PFSK-1 (cell line): ENCODE results near the gene SREBF1.

ENCODE experiments used
- FOXP2 ChIP-seq: optimal IDR thresholded peaks from 2 replicates; pipeline ENCODE3; 2011; ENCODE audit warnings: borderline replicate concordance, control low read depth, inconsistent platforms; ENCODE audit not compliant: insufficient read depth; ENCODE audit errors: extremely low read length, extremely low read depth
- POLR2AphosphoS5 ChIP-seq: IDR thresholded peaks from 2 replicates; pipeline ENCODE4 v1.6.1; 2012; ENCODE audit warnings: low read depth, mild to moderate bottlenecking, control low read depth, low read length, moderate library complexity
- REST ChIP-seq, 2 experiments: IDR thresholded peaks; 2 replicates each; pipeline versions ENCODE4 v1.6.1 to v1.8.0; 2011 to 2012; ENCODE audit warnings: low read depth in 2 of 2, low read length in 2 of 2, control low read depth in 1 of 2, inconsistent platforms in 1 of 2, mild to moderate bottlenecking in 1 of 2, moderate library complexity in 1 of 2; ENCODE audit not compliant: insufficient read depth in 1 of 2
- SIN3A ChIP-seq: IDR thresholded peaks from 2 replicates; pipeline ENCODE4 v1.6.1; 2012; ENCODE audit warnings: mild to moderate bottlenecking, low read length, moderate library complexity, borderline replicate concordance; ENCODE audit not compliant: insufficient read depth
- TAF1 ChIP-seq: IDR thresholded peaks from 2 replicates; pipeline ENCODE4 v1.6.1; 2012; ENCODE audit warnings: low read length, control low read depth, borderline replicate concordance; ENCODE audit not compliant: insufficient read depth

SREBF1 gene

GRCh38 chr17:17795296-17795695 is 41.5 kb downstream of the SREBF1 start:
- TF ChIP-seq TAF1 (no peak), POLR2AphosphoS5 (no peak), FOXP2 (no peak), REST (IDR thresholded peaks at IDR 0.05; ENCODE audit: insufficient read depth in 1 of 2, low read depth in 2 of 2, low read length in 2 of 2) (no peak), SIN3A (no peak)

GRCh38 chr17:17794382-17794781 is 42.4 kb downstream of the SREBF1 start:
- TF ChIP-seq POLR2AphosphoS5 = no peak
- no peak for TF ChIP-seq FOXP2

- TF ChIP-seq REST (IDR thresholded peaks at IDR 0.05; ENCODE audit: insufficient read depth in 1 of 2, low read depth in 2 of 2, low read length in 2 of 2) (no peak), POLR2AphosphoS5 (no peak), FOXP2 (no peak), SIN3A (no peak), TAF1 (no peak)
Observed at GRCh38 chr17:17793378-17794214, 43.2 kb downstream of the SREBF1 start.

DNA sequence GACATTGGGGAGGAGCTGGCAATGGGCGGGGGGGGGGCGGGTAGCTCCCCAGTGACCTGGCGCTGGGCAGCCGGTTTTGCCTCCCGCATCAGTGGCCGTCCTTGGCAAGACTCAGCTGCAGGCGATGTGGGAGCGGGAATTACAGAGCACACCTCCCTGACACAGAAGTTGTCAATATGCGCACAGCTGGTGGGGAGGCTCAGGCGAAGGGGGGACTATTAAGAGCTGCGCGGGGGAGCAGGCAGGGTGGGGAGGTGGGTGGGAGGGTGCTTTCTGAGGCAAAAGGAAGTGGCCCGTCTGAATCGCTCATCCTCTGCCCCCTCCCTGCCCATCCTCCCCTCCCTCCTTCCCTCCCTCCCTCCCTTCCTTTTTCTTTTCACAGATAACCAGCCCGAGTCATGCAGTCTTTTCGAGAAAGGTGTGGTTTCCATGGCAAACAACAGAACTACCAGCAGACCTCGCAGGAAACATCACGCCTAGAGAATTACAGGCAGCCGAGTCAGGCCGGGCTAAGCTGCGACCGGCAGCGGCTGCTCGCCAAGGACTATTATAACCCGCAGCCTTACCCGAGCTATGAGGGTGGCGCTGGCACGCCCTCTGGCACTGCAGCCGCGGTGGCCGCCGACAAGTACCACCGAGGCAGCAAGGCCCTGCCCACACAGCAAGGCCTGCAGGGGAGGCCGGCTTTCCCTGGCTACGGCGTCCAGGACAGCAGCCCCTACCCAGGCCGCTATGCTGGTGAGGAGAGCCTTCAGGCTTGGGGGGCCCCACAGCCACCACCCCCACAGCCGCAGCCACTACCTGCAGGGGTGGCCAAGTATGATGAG is 44.0 kb downstream of the SREBF1 start:
- no peak for TF ChIP-seq FOXP2

DNA sequence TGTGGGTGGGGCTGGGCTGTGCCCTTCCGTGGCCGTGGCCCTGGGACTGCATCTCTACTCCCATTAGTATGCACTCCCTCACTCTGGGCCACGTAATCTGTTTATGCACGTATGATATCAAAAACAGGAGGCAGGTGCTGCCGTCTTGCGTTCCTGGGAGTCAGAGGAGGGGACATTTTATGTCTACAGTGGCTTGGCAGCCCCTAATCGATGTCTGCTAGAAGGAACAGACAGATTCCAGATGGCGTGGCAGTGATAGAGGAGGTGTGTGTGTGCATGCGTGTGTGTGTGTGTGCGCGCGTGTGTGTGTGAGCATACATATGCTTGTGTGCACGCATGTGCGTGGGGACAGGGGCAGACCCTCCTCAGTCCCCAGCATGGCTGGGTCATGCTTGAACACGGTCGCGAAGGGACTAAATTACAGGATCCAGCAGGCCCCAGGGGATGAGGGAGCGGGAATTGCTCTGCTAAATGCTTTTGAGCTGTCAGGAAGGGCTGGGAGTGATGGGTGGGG is 44.7 kb downstream of the SREBF1 start:
- TF ChIP-seq REST (IDR thresholded peaks at IDR 0.05; ENCODE audit: insufficient read depth in 1 of 2, low read depth in 2 of 2, low read length in 2 of 2) (no peak), SIN3A (no peak), FOXP2 (no peak), POLR2AphosphoS5 (no peak), TAF1 (no peak)
